Keratinocyte (primary cell): ENCODE results near the gene AZIN2.

Experiments used
- CTCF ChIP-seq, 3 experiments: IDR thresholded peaks in 1 of 3; conservative IDR thresholded peaks in 1 of 3; optimal IDR thresholded peaks in 1 of 3; 2 replicates in 2 of 3; 3 replicates in 1 of 3; pipeline versions ENCODE3 to v1.5.1; 2011; ENCODE audit warnings: low read length in 3 of 3, mild to moderate bottlenecking in 3 of 3, moderate library complexity in 2 of 3, control low read depth in 1 of 3, inconsistent platforms in 1 of 3; ENCODE audit not compliant: insufficient read depth in 2 of 3; ENCODE audit errors: extremely low read depth in 1 of 3
- EZH2 ChIP-seq: IDR thresholded peaks from one replicate; pipeline ENCODE4 v1.6.1; 2012; ENCODE audit warnings: inconsistent platforms, mild to moderate bottlenecking, low read length, moderate library complexity

- TF ChIP-seq CTCF (optimal IDR thresholded peaks at IDR 0.05 in 1 of 3, IDR thresholded peaks at IDR 0.05 in 1 of 3, conservative IDR thresholded peaks at IDR 0.05 in 1 of 3; ENCODE audit: extremely low read depth in 1 of 3, insufficient read depth in 2 of 3, low read length in 3 of 3), result no peak
- no peak for TF ChIP-seq EZH2
Observed at GRCh38 chr1:33049371-33049770, 31.6 kb upstream of the AZIN2 start.
